Activated CD4-positive, alpha-beta T cell treated with anti-CD3 and anti-CD28 coated beads, Interleukin-10, Interleukin-2, amounts not matched to agents 100 ng/mL and 50 ng/mL, durations not matched to agents 16 hours and 8 hours (primary cell): Measurements from ENCODE around the gene COL6A2.
"Not testable (repeated sequence)": the region's sequence is repeated elsewhere in the genome, so short reads cannot be mapped to it uniquely, and the experiment has no call there.

Source experiments
- DNase-seq: peaks from one replicate; pipeline ENCODE4 v3.0.0-alpha.2; 2020

COL6A2 gene

GRCh38 chr21:46095814-46096595, 1.9 kb upstream of the COL6A2 start:
- DNase-seq: no peak

- DNase-seq: no peak
These were observed 1.1 kb upstream of the COL6A2 start for GRCh38 chr21:46096596-46097335.

GRCh38 chr21:46098303-46099141, 610 bp downstream of the COL6A2 start:
- no peak for DNase-seq

GRCh38 chr21:46099476-46099875, 1.6 kb downstream of the COL6A2 start:
- no peak for DNase-seq

- DNase-seq: no peak
These were observed 2.1 kb downstream of the COL6A2 start for GRCh38 chr21:46100020-46100419.

GRCh38 chr21:46100426-46100825, 2.5 kb downstream of the COL6A2 start:
- DNase-seq: no peak

- DNase-seq: no peak
These were observed 3.0 kb downstream of the COL6A2 start for GRCh38 chr21:46100906-46101305.

GRCh38 chr21:46104104-46104503, 6.2 kb downstream of the COL6A2 start:
- no peak for DNase-seq

- DNase-seq: not testable (repeated sequence)
These were observed 9.5 kb downstream of the COL6A2 start for GRCh38 chr21:46107376-46107775.

GRCh38 chr21:46108827-46109312, 11.0 kb downstream of the COL6A2 start:
- DNase-seq: no peak

GRCh38 chr21:46109313-46110221, 11.7 kb downstream of the COL6A2 start:
- no peak for DNase-seq

GRCh38 chr21:46110499-46111192, 12.7 kb downstream of the COL6A2 start:
- no peak for DNase-seq

GRCh38 chr21:46111193-46111571, 13.3 kb downstream of the COL6A2 start:
- DNase-seq: no peak

GRCh38 chr21:46111857-46112724, 14.2 kb downstream of the COL6A2 start:
- no peak for DNase-seq

GRCh38 chr21:46112725-46113215, 14.9 kb downstream of the COL6A2 start:
- DNase-seq: no peak

- no peak for DNase-seq
These were observed 15.7 kb downstream of the COL6A2 start for GRCh38 chr21:46113497-46114176.

- DNase-seq: no peak
These were observed 17.1 kb downstream of the COL6A2 start for GRCh38 chr21:46114963-46115362.

GRCh38 chr21:46115441-46116188, 17.7 kb downstream of the COL6A2 start:
- no peak for DNase-seq
